CD4-positive, alpha-beta memory T cell (primary cell): ENCODE measurements around the gene CARD11. TPM values are rescaled to one million over a fixed set of nuclear protein-coding genes. Genes with fewer than 3 reads are reported as not detected.

Experiments used
- CTCF ChIA-PET: fragments of 350-600 bp; sonication (Branson Sonifier 250); formaldehyde crosslinking; loops from one replicate; lab custom pipeline; 2021; ENCODE audit warnings: inconsistent platforms; ENCODE audit not compliant: partially characterized antibody; lab: Charles Lee
- POLR2A ChIA-PET: fragments of 350-600 bp; sonication (Branson Sonifier 250); formaldehyde crosslinking; loops from one replicate; lab custom pipeline; 2021; ENCODE audit not compliant: partially characterized antibody; lab: Charles Lee
- DNase-seq, 5 donors: peaks; one replicate each; pipeline versions ENCODE4 v3.0.0 to v3.0.0-alpha.2; 2020 to 2022; ENCODE audit warnings: mixed read lengths in 1 of 5
- H3K27ac ChIP-seq: one replicate; pipeline ENCODE4 v1.7.0; 2013; ENCODE audit warnings: low read depth, low read length
- H3K27me3 ChIP-seq: 2 replicates; pipeline ENCODE4 v1.7.0; 2013; ENCODE audit warnings: mild to moderate bottlenecking, low read length, moderate library complexity; ENCODE audit not compliant: insufficient read depth
- H3K36me3 ChIP-seq: 2 replicates; pipeline ENCODE4 v1.7.0; 2013; ENCODE audit warnings: mild to moderate bottlenecking, low read length, moderate library complexity; ENCODE audit not compliant: insufficient read depth
- H3K4me1 ChIP-seq: 2 replicates; pipeline ENCODE4 v1.7.0; 2013; ENCODE audit warnings: mild to moderate bottlenecking, low read length, moderate library complexity; ENCODE audit not compliant: insufficient read depth
- H3K4me3 ChIP-seq, 2 donors: one replicate each; pipeline ENCODE4 v1.7.0; 2013; ENCODE audit warnings: low read length in 2 of 2, mild to moderate bottlenecking in 1 of 2
- H3K9me3 ChIP-seq, 2 donors: one replicate each; pipeline ENCODE4 v1.7.0; 2013; ENCODE audit warnings: low read length in 2 of 2, control low read depth in 1 of 2; ENCODE audit not compliant: control insufficient read depth in 1 of 2
- H3K27ac Mint-ChIP-seq, 7 donors: one replicate each; pipeline ENCODE4 v1.8.0; 2020 to 2021; ENCODE audit warnings: mixed read lengths in 7 of 7, mild to moderate bottlenecking in 6 of 7, inconsistent platforms in 3 of 7, moderate library complexity in 3 of 7
- H3K27me3 Mint-ChIP-seq, 2 donors: one replicate each; pipeline ENCODE4 v1.8.0; 2020 to 2021; ENCODE audit warnings: mixed read lengths in 2 of 2
- H3K36me3 Mint-ChIP-seq, 2 donors: one replicate each; pipeline ENCODE4 v1.8.0; 2020 to 2021; ENCODE audit warnings: mixed read lengths in 2 of 2, inconsistent platforms in 1 of 2, mild to moderate bottlenecking in 1 of 2
- H3K4me1 Mint-ChIP-seq, 4 donors: one replicate each; pipeline ENCODE4 v1.8.0; 2020 to 2021; ENCODE audit warnings: mixed read lengths in 4 of 4, mild to moderate bottlenecking in 1 of 4
- H3K4me3 Mint-ChIP-seq, 8 donors: one replicate each; pipeline ENCODE4 v1.8.0; 2020 to 2021; ENCODE audit warnings: mixed read lengths in 8 of 8, mild to moderate bottlenecking in 7 of 8, moderate library complexity in 6 of 8, inconsistent platforms in 3 of 8
- H3K9me3 Mint-ChIP-seq, 8 donors: one replicate each; pipeline ENCODE4 v1.8.0; 2020 to 2021; ENCODE audit warnings: mixed read lengths in 8 of 8, mild to moderate bottlenecking in 5 of 8, inconsistent platforms in 3 of 8, moderate library complexity in 1 of 8
- intact Hi-C: fragments of 100-400 bp; cut with micrococcal nuclease; formaldehyde crosslinking; loops from one replicate; pipeline ENCODE4 v1.15.1; 2023
- polyA plus RNA-seq, 2 donors: library from polyadenylated mRNA; unstranded; fragments of 300-500 nt; fragmentation: Illumina TruSeq; gene quantifications; one replicate each; pipeline ENCODE4 v1.2.3, GENCODE V29; 2021
- total RNA-seq, 2 experiments: library from RNA; stranded (reverse); gene quantifications; one replicate each; pipeline ENCODE4 v1.2.3, GENCODE V29; 2021

CARD11 gene
- total and polyA plus RNA-seq, 4 experiments from 2014 or later, result 4.9 to 136 (median 85.3) TPM

DNA sequence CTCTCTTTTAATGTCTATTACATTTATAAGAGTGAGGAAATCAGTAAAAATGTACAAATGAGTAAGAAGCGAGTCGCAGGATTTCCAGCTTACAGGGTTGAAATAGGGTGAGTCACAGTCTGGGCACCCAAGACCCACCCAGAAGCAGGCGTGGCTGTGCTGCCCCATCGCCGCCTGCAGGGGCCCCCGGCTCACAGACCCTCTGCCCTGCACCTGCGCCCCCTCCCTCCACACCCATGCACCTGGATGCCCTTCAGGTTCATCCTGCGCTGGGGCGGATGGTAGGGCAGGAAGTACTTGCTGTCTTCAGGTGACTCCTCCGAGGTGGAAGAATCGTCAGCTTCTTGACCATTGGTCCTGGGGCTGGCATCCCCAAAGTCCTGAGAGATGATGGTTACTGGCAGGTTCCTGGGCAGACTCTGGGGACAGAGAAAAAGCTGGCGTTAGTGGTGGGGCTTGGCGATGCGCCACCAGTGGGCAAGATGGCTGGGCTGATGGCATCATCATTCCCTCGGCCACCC, 109.4 kb downstream of the CARD11 start:
- DNase-seq, result no peak
- Histone ChIP-seq H3K4me1 (no peaks in the 10 kb centered on the region), H3K36me3 (peaks cover 79% of the 10 kb centered on the region), H3K27ac (no peak overlapping the region), H3K4me3 (no peak overlapping the region), H3K27me3 (no peaks in the 10 kb centered on the region), H3K9me3 (no peaks in the 10 kb centered on the region)
- peaks cover 52 to 73% of the 10 kb centered on the region in 2 donors for H3K36me3 Mint-ChIP-seq
- H3K4me3 Mint-ChIP-seq, result no peak overlapping the region
- ChIA-PET POLR2A (no interaction called here), CTCF (interaction anchor here (0.8 kb wide), 2 partner anchors 31 to 37 kb away, joined by 3 to 4 read pairs; no protein-coding TSS in a partner anchor)
- no peaks in the 10 kb centered on the region for H3K9me3 Mint-ChIP-seq
- intact Hi-C loops, result no loop called here
- H3K27me3 Mint-ChIP-seq, result no peaks in the 10 kb centered on the region
- peak overlapping the region in 1 of 7 donors; percentile 85 for H3K27ac Mint-ChIP-seq
- H3K4me1 Mint-ChIP-seq, result peaks cover 0 to 1% (median 0%) of the 10 kb centered on the region in 4 donors

DNA sequence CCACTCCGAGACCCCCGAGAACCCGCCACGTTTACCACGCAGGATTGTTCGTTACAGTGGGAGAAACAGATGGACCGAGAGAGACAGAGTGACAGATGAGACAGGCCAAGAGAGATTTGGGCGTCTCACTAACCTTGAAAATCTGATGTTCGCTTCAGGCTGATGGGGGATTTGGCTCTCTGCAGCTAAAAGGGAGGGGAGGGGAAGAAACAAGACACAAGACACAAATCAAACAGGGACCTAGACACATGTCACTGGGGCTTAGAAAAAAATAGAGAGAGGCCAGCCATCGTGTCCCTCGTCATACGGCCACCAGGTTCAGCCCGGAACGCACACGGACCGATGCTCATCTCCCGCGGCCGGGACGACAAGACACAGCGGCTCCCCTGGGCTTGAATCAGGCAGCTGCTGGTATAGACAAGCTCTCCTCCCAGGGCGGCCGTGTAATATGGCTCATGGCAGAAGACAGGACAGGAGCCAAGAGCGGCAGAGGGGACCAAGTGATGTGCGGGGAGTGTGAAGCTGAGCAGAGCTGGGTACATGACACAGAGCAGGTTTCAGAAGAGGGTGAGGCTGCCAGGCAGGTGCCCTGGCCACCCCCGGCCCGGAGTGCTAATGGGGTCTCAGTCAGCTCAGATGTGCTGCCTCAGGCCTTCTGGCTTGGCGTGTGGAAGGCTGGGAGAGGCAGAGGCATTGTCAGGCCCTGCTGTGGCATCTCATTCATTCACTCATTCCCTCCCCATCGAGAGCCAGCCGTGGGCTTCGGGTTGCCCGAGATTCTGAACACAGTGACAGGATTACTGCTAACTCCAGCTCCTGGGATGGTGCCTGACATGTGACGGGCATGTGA, 111.0 kb downstream of the CARD11 start:
- Mint-ChIP-seq H3K4me3 (no peak overlapping the region), H3K9me3 (no peaks in the 10 kb centered on the region), H3K36me3 (peaks cover 48 to 62% of the 10 kb centered on the region in 2 donors), H3K4me1 (peaks cover 0 to 1% (median 0%) of the 10 kb centered on the region in 4 donors), H3K27me3 (no peaks in the 10 kb centered on the region), H3K27ac (no peak overlapping the region)
- DNase-seq, result no peak
- ChIA-PET CTCF (no interaction called here), POLR2A (no interaction called here)
- no peak overlapping the region for H3K4me3 ChIP-seq
- no peaks in the 10 kb centered on the region for H3K4me1 ChIP-seq
- H3K9me3 ChIP-seq, result no peaks in the 10 kb centered on the region
- H3K36me3 ChIP-seq, result peaks cover 75% of the 10 kb centered on the region
- H3K27me3 ChIP-seq, result no peaks in the 10 kb centered on the region
- intact Hi-C loops, result no loop called here
- H3K27ac ChIP-seq, result no peak overlapping the region

DNA sequence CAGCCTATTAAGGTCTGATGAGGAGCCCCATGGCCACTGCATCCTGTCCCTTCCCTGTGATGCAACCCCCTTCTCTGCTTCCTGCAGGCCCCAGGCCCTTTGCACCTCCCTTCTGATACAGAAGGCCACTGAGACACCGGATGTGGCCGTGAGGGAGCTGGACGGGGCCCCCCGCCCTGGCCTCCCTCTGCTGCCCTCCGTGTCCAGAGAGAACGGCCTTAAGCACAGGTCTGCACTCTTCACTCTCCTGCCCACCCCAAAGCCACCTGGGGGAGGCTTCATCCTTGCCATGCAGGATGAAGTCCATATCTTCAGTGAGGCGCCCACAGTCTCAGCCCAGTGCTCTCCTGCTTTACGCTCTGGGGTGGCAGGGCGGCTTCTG, 112.6 kb downstream of the CARD11 start:
- Mint-ChIP-seq H3K27me3 (no peaks in the 10 kb centered on the region), H3K4me1 (no peaks in the 10 kb centered on the region), H3K27ac (peak overlapping the region in 3 of 7 donors; percentile 12 to 70 (median 45)), H3K9me3 (no peaks in the 10 kb centered on the region), H3K36me3 (peaks cover 48 to 62% of the 10 kb centered on the region in 2 donors), H3K4me3 (no peak overlapping the region)
- H3K9me3 ChIP-seq, result no peaks in the 10 kb centered on the region
- ChIA-PET CTCF (no interaction called here), POLR2A (no interaction called here)
- intact Hi-C loops, result no loop called here
- H3K4me1 ChIP-seq, result no peaks in the 10 kb centered on the region
- no peak overlapping the region for H3K27ac ChIP-seq
- H3K27me3 ChIP-seq, result no peaks in the 10 kb centered on the region
- H3K36me3 ChIP-seq, result peaks cover 70% of the 10 kb centered on the region
- no peak overlapping the region for H3K4me3 ChIP-seq
- DNase-seq, result no peak

DNA sequence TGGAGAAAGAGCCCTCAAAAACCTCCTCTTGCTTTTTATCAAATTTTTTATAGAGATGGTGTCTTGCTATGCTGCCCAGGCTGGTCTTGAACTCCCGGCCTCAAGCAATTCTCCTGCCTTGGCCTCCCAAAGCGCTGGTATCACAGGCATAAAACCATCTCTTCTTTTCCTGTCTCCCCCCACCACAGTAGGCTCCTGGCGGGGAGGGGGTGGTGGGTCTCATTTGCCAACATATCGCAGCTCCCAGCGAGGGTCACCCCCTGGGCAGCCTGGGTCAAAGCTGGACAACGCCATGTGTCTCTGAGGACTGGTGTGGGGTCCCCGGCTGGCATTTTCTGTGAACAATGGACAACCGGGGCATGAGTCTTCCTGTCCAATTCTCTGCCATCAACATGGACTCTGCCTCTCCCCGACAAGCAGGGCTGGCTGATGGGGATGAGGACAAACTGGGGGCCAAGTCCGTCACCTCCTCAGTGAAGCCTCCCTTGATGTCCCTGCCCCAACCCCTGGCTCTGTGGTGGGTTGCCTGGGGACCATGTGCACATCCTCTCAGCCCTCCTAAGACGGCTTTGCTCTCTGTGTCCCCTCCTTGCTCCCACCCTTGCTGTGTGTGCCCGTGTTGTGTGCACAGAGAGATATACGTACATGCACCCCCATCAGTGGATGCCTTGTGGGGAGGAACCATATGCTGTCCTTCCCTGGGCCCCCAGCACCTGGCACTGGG, 113.2 kb downstream of the CARD11 start:
- Mint-ChIP-seq H3K27me3 (no peaks in the 10 kb centered on the region), H3K36me3 (peaks cover 49 to 66% of the 10 kb centered on the region in 2 donors), H3K9me3 (no peaks in the 10 kb centered on the region), H3K27ac (peak overlapping the region in 2 of 7 donors; percentile 17 to 48), H3K4me3 (no peak overlapping the region), H3K4me1 (no peaks in the 10 kb centered on the region)
- Histone ChIP-seq H3K36me3 (peaks cover 69% of the 10 kb centered on the region), H3K9me3 (no peaks in the 10 kb centered on the region), H3K27me3 (no peaks in the 10 kb centered on the region), H3K4me1 (no peaks in the 10 kb centered on the region), H3K27ac (no peak overlapping the region), H3K4me3 (no peak overlapping the region)
- intact Hi-C loops, result no loop called here
- DNase-seq, result no peak
- ChIA-PET CTCF (no interaction called here), POLR2A (no interaction called here)

DNA sequence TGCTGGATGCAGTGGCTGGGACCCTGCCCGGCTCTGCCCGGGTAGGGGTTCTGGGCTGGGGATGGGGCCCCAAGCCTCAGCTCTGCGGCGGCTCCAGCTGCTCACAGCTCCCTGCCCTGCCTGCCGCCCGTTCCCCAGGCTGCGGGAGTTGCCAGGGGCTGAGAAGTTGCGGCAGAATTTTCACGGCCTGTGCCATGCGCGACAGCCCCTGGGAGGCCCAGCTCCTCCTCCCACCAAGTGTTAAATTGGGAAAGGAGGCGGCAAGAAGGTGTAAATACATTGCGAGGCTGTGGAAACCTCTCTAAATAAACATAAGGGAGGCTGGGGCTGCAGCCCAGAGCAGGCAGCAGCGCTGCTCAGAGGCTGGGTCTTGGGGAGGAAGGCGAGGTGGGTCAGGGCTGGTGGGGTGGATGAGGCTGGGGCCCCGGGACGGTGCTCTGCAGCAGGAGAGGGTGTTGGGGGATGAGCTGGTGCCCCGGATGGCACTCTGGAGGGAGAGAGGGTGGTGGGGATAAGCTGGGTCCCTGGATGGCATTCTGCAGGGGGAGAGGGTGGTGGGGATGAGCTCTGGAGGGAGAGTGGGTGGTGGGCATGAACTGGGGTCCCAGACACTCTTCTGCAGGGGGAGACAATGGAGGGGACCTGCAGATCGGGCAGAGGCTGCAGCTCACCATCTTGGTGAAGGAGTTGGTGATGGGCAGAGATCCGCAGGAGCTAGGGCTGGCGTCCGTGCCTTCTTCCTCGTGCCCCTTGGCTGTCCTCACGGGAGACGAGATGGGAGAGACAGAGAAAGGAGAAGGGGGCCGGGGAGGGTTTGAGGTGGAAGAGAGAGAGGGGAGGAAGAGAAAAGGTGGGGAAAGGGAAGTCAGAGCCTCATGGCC, 114.1 kb downstream of the CARD11 start:
- Histone ChIP-seq H3K4me1 (no peaks in the 10 kb centered on the region), H3K27ac (no peak overlapping the region), H3K9me3 (no peaks in the 10 kb centered on the region), H3K27me3 (no peaks in the 10 kb centered on the region), H3K4me3 (no peak overlapping the region), H3K36me3 (peaks cover 64% of the 10 kb centered on the region)
- no peaks in the 10 kb centered on the region for H3K27me3 Mint-ChIP-seq
- no peaks in the 10 kb centered on the region for H3K9me3 Mint-ChIP-seq
- no peak for DNase-seq
- H3K27ac Mint-ChIP-seq, result peak overlapping the region in 1 of 7 donors; percentile 75
- POLR2A ChIA-PET, result no interaction called here
- CTCF ChIA-PET, result no interaction called here
- intact Hi-C loops, result no loop called here
- H3K36me3 Mint-ChIP-seq, result peaks cover 45 to 61% of the 10 kb centered on the region in 2 donors
- H3K4me3 Mint-ChIP-seq, result no peak overlapping the region
- H3K4me1 Mint-ChIP-seq, result no peaks in the 10 kb centered on the region

DNA sequence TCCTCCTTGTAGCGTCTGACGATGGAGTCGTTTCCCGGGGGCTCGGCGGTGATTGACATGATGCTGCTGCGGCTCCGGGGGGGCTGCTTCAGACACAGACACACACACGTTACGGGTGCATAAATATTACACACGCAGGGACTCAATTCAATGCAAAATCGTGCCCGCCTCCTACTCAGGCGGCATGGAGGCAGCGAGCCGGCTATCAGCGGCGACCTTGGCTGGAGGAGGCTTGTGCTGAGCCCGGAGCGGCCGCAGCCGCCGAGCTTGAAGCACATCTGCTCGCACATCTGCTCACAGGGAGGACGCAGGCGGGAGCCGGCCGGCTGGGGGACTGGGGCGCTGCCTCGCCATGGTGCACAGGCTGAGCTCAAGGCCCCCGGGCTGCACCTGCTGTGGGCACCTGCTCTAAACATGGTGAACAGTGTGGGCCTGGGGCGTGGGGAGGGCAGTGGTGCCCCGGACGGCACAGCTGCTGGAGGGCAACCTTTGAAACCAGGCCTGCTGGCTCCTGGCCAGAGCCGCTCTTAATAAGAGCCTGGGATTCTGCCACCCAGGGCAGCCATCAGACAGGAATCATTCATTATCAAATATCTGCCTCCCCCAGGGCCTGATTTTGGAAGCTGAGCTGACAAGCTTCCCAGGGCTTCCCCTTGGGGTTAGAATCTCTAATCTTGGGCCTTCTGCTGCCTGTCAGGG, 114.9 kb downstream of the CARD11 start:
- Histone ChIP-seq H3K36me3 (peaks cover 58% of the 10 kb centered on the region), H3K27ac (no peak overlapping the region), H3K4me1 (no peaks in the 10 kb centered on the region), H3K27me3 (no peaks in the 10 kb centered on the region), H3K4me3 (no peak overlapping the region), H3K9me3 (no peaks in the 10 kb centered on the region)
- no peaks in the 10 kb centered on the region for H3K9me3 Mint-ChIP-seq
- ChIA-PET CTCF (no interaction called here), POLR2A (no interaction called here)
- no peaks in the 10 kb centered on the region for H3K27me3 Mint-ChIP-seq
- intact Hi-C loops, result no loop called here
- H3K36me3 Mint-ChIP-seq, result peaks cover 37 to 59% of the 10 kb centered on the region in 2 donors
- H3K4me1 Mint-ChIP-seq, result no peaks in the 10 kb centered on the region
- H3K27ac Mint-ChIP-seq, result no peak overlapping the region
- DNase-seq, result no peak
- no peak overlapping the region for H3K4me3 Mint-ChIP-seq
